GM12892 (cell line): ENCODE data around the gene NCAM2.

ENCODE experiments used
- POLR2A ChIP-seq: IDR thresholded peaks from 2 replicates; pipeline ENCODE4 v1.6.1; 2011; ENCODE audit warnings: low read depth, low read length, control low read depth
- POLR2AphosphoS5 ChIP-seq: IDR thresholded peaks from 2 replicates; pipeline ENCODE4 v1.6.1; 2011; ENCODE audit warnings: low read depth, low read length, control low read depth

DNA sequence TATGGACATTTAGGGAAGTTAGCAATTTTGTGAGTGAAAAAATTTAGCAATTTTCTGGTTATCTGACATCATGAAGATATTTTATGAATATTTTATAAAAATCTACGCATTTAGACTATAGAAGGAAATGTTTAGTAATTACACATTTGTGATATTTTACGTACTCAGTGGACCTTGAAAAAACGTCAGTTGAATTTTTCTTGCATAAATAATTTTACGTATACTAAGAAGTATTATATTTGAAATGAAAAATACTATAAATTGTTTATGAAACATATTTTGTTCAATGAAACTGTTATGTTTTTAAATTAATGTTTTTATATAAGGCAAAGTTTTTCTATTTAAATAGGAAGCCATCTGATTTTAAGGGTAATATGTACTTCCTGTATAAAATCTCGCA is 462.8 kb downstream of the NCAM2 start:
- no peak for TF ChIP-seq POLR2AphosphoS5
- no peak for TF ChIP-seq POLR2A
